GM12892 (cell line): ENCODE results near the gene NSA2.

Experiments
- POLR2A ChIP-seq: IDR thresholded peaks from 2 replicates; pipeline ENCODE4 v1.6.1; 2011; ENCODE audit warnings: low read depth, low read length, control low read depth
- POLR2AphosphoS5 ChIP-seq: IDR thresholded peaks from 2 replicates; pipeline ENCODE4 v1.6.1; 2011; ENCODE audit warnings: low read depth, low read length, control low read depth
- TAF1 ChIP-seq: IDR thresholded peaks from 2 replicates; pipeline ENCODE4 v1.6.1; 2011; ENCODE audit warnings: low read depth, mild to moderate bottlenecking, control low read depth, low read length, borderline replicate concordance

DNA sequence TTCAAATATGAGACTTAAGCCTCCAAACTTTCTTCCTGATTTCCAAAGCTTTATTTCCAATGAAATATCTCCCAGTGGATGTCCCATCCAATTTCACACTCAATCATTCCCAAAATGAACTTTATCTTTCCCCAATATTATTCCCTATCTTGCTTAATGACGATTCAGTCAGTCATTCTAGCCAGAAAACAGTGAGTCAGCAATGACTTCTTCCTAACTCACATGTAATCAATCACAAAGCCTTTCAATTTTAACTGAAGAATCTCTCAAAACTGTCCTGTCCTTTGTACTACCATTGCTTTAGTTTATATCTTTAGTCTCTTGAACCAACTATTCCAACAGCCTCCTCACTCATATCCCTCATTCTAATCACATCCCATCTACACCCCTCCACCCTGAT lies 34.9 kb downstream of the NSA2 start:
- TF ChIP-seq POLR2A (no peak), TAF1 (no peak), POLR2AphosphoS5 (no peak)
